Measurements from ENCODE around the gene HTR4. TPM values are rescaled to one million over a fixed set of nuclear protein-coding genes. Genes with fewer than 3 reads are reported as not detected.
"Not testable (repeated sequence)": the region's sequence is repeated elsewhere in the genome, so short reads cannot be mapped to it uniquely, and the experiment has no call there.

Gene HTR4
- total RNA-seq, 4 donors from 2014 or later, result not detected

DNA sequence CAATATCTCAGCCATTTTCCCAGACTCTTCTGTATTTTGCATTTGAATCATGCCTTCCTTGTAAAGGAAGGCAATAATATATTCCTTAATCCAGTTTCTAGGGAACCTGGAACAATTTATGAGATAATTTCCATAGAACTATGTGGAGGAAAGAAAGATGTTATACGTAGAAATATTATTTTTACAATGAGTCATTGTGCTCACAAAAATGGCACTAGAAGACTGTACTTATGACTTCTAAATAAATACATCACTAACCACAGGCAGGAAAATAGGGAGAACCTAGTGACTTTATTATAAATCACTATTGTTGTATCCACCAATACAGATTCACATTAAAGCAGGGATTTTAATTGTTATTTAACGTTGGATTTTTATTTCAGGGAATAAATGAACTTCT is 182.9 kb downstream of the HTR4 start:
- TF ChIP-seq, protein P1, sequence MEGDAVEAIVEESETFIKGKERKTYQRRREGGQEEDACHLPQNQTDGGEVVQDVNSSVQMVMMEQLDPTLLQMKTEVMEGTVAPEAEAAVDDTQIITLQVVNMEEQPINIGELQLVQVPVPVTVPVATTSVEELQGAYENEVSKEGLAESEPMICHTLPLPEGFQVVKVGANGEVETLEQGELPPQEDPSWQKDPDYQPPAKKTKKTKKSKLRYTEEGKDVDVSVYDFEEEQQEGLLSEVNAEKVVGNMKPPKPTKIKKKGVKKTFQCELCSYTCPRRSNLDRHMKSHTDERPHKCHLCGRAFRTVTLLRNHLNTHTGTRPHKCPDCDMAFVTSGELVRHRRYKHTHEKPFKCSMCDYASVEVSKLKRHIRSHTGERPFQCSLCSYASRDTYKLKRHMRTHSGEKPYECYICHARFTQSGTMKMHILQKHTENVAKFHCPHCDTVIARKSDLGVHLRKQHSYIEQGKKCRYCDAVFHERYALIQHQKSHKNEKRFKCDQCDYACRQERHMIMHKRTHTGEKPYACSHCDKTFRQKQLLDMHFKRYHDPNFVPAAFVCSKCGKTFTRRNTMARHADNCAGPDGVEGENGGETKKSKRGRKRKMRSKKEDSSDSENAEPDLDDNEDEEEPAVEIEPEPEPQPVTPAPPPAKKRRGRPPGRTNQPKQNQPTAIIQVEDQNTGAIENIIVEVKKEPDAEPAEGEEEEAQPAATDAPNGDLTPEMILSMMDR (IDR thresholded peaks at IDR 0.05), result no peak
- ATAC-seq (ENCODE audit: low FRiP score) (no peak), DNase-seq (ENCODE audit: low spot score) (no peak)

DNA sequence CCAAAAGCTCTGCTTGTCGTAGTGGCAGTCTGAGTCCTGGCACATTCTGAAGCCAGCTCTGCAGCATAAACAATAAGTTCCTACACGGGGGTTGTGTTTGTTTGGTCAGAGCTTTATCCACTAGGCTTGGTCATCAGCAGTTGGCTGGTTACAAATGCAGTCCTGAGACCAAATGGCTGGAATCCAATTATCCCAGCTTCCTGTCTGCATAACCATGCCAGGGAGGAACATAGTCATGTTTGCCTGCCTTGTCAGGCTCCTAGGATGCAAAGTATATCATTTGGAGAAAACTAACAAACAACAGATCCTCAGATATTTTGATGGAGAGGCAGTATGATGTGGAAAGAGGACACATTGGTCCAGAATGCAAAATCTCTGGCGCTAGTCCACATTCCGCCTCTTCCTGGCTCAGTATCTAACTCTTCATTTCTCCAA is 184.8 kb downstream of the HTR4 start:
- TF ChIP-seq, protein P1 (IDR thresholded peaks at IDR 0.05), result no peak
- DNase-seq (ENCODE audit: low spot score) (no peak), ATAC-seq (ENCODE audit: low FRiP score) (no peak)

DNA sequence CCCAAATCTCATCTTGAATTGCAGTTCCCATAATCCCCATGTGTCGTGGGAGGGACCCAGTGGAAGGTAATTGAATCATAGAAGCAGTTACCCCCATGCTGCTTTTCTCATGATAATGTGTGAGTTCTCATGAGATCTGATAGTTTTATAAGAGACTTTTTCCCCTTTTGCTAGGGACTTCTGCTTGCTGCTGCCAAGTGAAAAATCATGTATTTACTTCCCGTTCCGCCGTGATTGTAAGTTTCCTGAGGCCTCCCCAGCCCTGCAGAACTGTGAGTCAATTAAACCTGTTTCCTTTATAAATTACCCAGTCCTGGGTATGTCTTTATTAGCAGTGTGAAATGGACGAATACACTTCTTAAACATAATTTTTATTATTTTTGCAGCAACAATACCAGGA is 185.6 kb downstream of the HTR4 start:
- not testable (repeated sequence) for DNase-seq (ENCODE audit: low spot score); ATAC-seq (ENCODE audit: low FRiP score)

DNA sequence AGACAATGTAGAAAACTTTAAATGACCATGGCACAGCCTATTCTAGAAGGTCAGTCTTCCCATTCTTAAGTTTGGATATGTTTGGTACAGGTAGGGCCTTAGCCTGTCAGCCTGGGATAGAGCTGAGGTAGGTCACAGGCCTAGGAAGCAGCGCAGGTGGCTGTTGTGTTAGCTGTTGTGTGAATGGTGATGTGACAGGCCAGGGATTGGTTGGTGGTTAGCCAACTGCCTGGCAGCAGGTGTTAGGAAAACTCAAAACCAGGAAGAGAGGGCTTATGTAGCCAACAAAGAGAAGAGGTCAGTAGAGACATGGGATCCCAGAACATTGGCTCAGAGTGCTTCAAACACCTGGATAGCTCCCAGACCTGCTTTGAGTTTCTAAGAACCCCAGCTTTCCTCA is 186.4 kb downstream of the HTR4 start:
- ATAC-seq (ENCODE audit: low FRiP score) (no peak), DNase-seq (ENCODE audit: low spot score) (no peak)
- TF ChIP-seq, protein P1 (IDR thresholded peaks at IDR 0.05), result no peak

DNA sequence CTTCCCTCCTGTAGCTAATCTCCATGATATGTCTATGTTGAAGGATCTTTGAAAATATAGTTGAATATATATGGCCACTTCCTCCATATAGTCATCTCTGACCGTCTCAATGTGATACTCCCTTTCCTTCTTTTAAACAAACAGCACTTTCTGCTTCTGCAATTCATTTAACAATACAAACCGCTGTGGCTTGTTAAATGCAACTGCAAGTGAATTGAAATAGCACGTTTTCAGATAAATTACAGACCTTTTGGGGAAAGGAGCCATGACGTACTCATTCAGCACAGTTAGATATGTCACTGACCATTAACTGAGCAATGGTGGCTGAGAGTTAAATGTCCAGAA is 188.1 kb downstream of the HTR4 start:
- ATAC-seq (ENCODE audit: low FRiP score) (no peak), DNase-seq (ENCODE audit: low spot score) (no peak)
- TF ChIP-seq, protein P1 (IDR thresholded peaks at IDR 0.05), result no peak

DNA sequence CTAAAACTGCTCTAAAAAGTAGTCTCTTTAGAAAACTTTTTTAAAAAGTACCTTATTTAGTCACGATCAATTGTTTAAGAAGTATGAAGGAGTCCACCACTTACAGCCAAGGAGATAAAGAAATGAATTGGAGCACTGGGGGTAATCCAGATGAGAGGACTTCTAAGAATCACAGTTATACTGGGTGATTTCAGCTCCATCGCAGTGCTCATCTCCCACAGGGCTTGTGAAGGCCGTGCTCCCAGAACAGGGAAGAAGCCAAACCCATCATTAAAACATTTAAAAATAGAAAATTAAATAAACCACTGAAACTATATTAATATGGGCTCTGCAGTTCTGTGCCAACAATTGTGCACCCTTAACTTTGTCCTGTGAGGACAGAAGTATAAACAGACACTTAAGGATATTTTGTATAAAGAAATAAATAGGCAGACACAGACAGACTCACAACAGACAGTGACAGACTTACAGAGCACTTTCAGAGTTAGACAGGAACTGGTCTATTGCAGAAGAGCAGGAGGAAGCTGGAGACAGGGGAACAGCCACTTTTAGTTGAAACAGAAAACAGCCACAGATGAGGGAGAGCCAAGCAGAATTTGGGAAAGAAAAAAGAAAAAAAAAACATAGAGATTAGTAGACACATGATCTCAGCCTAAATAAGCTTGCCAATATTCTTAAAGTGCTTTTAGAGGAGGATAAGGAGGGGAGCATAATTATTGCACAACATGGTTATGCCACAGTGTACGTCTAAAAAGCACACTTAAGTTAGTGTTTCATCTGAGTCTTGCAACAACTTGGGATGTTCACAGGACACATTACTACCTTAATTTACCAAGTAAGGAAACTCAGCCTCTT is 188.7 kb downstream of the HTR4 start:
- TF ChIP-seq, protein P1 (IDR thresholded peaks at IDR 0.05), result no peak
- no peak for DNase-seq (ENCODE audit: low spot score)
- no peak for ATAC-seq (ENCODE audit: low FRiP score)

DNA sequence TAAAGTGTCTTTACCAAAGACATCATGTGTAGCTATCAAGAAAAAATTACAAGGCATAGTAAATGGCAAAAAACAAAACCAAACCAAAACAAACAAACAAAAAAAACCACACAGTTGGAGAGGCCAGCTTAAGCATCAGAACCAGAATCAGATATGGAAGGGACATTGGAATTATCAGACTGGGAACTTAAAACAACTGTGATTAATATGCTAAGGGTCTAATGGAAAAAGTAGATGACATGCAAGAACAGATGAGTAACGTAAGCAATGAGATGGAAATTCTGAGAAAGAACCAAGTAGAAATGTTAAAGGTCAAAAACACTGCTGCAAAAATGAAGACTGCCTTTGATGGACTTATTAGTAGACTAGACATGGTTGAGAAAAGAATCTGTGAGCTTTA is 194.7 kb downstream of the HTR4 start:
- no peak for ATAC-seq (ENCODE audit: low FRiP score)
- TF ChIP-seq, protein P1 (IDR thresholded peaks at IDR 0.05), result no peak
- DNase-seq (ENCODE audit: low spot score), result no peak

Measured in omental fat pad (tissue), 4 donors.